A549 (cell line): Measurements from ENCODE around the gene MOB4.
"Not testable (repeated sequence)": the region's sequence is repeated elsewhere in the genome, so short reads cannot be mapped to it uniquely, and the experiment has no call there.

ENCODE experiments used
- BHLHE40 ChIP-seq: IDR thresholded peaks from 2 replicates; pipeline ENCODE4 v1.6.1; 2012; ENCODE audit warnings: low read depth, low read length, inconsistent platforms
- CBX2 ChIP-seq: fragments of 200-600 bp; sonication (generic); IDR thresholded peaks from 2 replicates; pipeline ENCODE4 v1.6.1; 2016; ENCODE audit warnings: low read depth, mild to moderate bottlenecking, borderline replicate concordance
- CBX8 ChIP-seq: fragments of 200-600 bp; sonication (generic); IDR thresholded peaks from 2 replicates; pipeline ENCODE4 v1.6.1; 2016
- CEBPB ChIP-seq, 2 experiments: fragments of >200 bp in 1 of 2; sonication (Bioruptor Twin) in 1 of 2; formaldehyde crosslinking in 1 of 2; IDR thresholded peaks; 2 replicates each; pipeline ENCODE4 v1.6.1; 2012 to 2016
- CHD4 ChIP-seq: fragments of 200-600 bp; sonication (generic); IDR thresholded peaks from 2 replicates; pipeline ENCODE4 v1.6.1; 2016; ENCODE audit warnings: antibody characterized with exemption, mild to moderate bottlenecking, borderline replicate concordance
- CTCF ChIP-seq: fragments of >200 bp; sonication (Bioruptor Twin); formaldehyde crosslinking; IDR thresholded peaks from 3 replicates; pipeline ENCODE4 v1.5.1; 2016
- EHF ChIP-seq: fragments of 250-450 bp; sonication (Bioruptor Pico); IDR thresholded peaks from 2 replicates; pipeline ENCODE4 v1.5.0; 2020; ENCODE audit warnings: mild to moderate bottlenecking
- FOSL2 ChIP-seq, 2 experiments: fragments of 450-650 bp in 1 of 2; fragments of >200 bp in 1 of 2; sonication (Bioruptor Twin) in 1 of 2; formaldehyde crosslinking; IDR thresholded peaks; 2 replicates each; pipeline versions ENCODE4 v1.5.0 to v1.6.1; 2016 to 2020; ENCODE audit warnings: mild to moderate bottlenecking in 1 of 2, moderate library complexity in 1 of 2
- FOXS1 ChIP-seq: fragments of 250-450 bp; sonication (Bioruptor Pico); IDR thresholded peaks from 2 replicates; pipeline ENCODE4 v1.5.0; 2020; ENCODE audit warnings: mild to moderate bottlenecking, moderate library complexity
- POLR2A ChIP-seq: IDR thresholded peaks from 2 replicates; pipeline ENCODE4 v1.6.1; 2012; ENCODE audit warnings: mild to moderate bottlenecking, low read length
- SREBF2 ChIP-seq: fragments of 450-650 bp; IDR thresholded peaks from 2 replicates; pipeline ENCODE4 v1.6.1; 2014; ENCODE audit warnings: mild to moderate bottlenecking, moderate library complexity
- TFCP2L1 ChIP-seq: fragments of 250-450 bp; sonication (Bioruptor Pico); IDR thresholded peaks from 2 replicates; pipeline ENCODE4 v1.5.0; 2021; ENCODE audit warnings: mild to moderate bottlenecking

GRCh38 chr2:197587255-197587654 lies 71.4 kb downstream of the MOB4 start:
- not testable (repeated sequence) for TF ChIP-seq CEBPB (IDR thresholded peaks at IDR 0.05); POLR2A; CHD4; CTCF; FOXS1 (CRISPR knock-in tag); CBX2; CBX8; EHF (CRISPR knock-in tag); SREBF2; TFCP2L1; BHLHE40; FOSL2 (IDR thresholded peaks at IDR 0.05); FOSL2 (CRISPR knock-in tag; IDR thresholded peaks at IDR 0.05)
